ENCODE measurements around the gene POM121C.
"Not testable (repeated sequence)": the region's sequence is repeated elsewhere in the genome, so short reads cannot be mapped to it uniquely, and the experiment has no call there.

Gene POM121C

GRCh38 chr7:75423481-75423880, 62.6 kb downstream of the POM121C start:
- not testable (repeated sequence) for DNase-seq (ENCODE audit: low spot score)

- not testable (repeated sequence) for DNase-seq (ENCODE audit: low spot score)
Observed at GRCh38 chr7:75421798-75422710, 64.0 kb downstream of the POM121C start.

- not testable (repeated sequence) for DNase-seq (ENCODE audit: low spot score)
Observed at GRCh38 chr7:75420152-75420551, 65.9 kb downstream of the POM121C start.

GRCh38 chr7:75419693-75420092, 66.4 kb downstream of the POM121C start:
- DNase-seq (ENCODE audit: low spot score), result not testable (repeated sequence)

- DNase-seq (ENCODE audit: low spot score), result not testable (repeated sequence)
Observed at GRCh38 chr7:75419210-75419609, 66.9 kb downstream of the POM121C start.

- DNase-seq (ENCODE audit: low spot score), result not testable (repeated sequence)
Observed at GRCh38 chr7:75418292-75418858, 67.7 kb downstream of the POM121C start.

GRCh38 chr7:75416787-75417186, 69.3 kb downstream of the POM121C start:
- DNase-seq (ENCODE audit: low spot score), result not testable (repeated sequence)

GRCh38 chr7:75415829-75416373, 70.2 kb downstream of the POM121C start:
- DNase-seq (ENCODE audit: low spot score), result not testable (repeated sequence)

GRCh38 chr7:75415428-75415817, 70.7 kb downstream of the POM121C start:
- DNase-seq (ENCODE audit: low spot score), result not testable (repeated sequence)

- not testable (repeated sequence) for DNase-seq (ENCODE audit: low spot score)
Observed at GRCh38 chr7:75414708-75415427, 71.2 kb downstream of the POM121C start.

GRCh38 chr7:75414204-75414603, 71.9 kb downstream of the POM121C start:
- DNase-seq (ENCODE audit: low spot score), result not testable (repeated sequence)

GRCh38 chr7:75410823-75411173, 75.3 kb downstream of the POM121C start:
- not testable (repeated sequence) for DNase-seq (ENCODE audit: low spot score)

GRCh38 chr7:75409880-75410822, 75.9 kb downstream of the POM121C start:
- DNase-seq (ENCODE audit: low spot score), result not testable (repeated sequence)

- DNase-seq (ENCODE audit: low spot score), result not testable (repeated sequence)
Observed at GRCh38 chr7:75404663-75405062, 81.4 kb downstream of the POM121C start.

GRCh38 chr7:75403455-75404443, 82.3 kb downstream of the POM121C start:
- DNase-seq (ENCODE audit: low spot score), result not testable (repeated sequence)

- not testable (repeated sequence) for DNase-seq (ENCODE audit: low spot score)
Observed at GRCh38 chr7:75400575-75400974, 85.5 kb downstream of the POM121C start.

- not testable (repeated sequence) for DNase-seq (ENCODE audit: low spot score)
Observed at GRCh38 chr7:75398771-75399700, 87.1 kb downstream of the POM121C start.

GRCh38 chr7:75397865-75398264, 88.2 kb downstream of the POM121C start:
- not testable (repeated sequence) for DNase-seq (ENCODE audit: low spot score)

- DNase-seq (ENCODE audit: low spot score), result not testable (repeated sequence)
Observed at GRCh38 chr7:75395329-75395728, 90.8 kb downstream of the POM121C start, which contains the start of gene TRIM73. Gene TRIM73 (plus strand): TSS chr7:75395629. CDS start chr7:75398934, 3,305 bp downstream.
